ENCODE data around the gene FGD5.

GRCh38 chr3:14820156-14820555 lies 1.4 kb downstream of the FGD5 start:
- TF ChIP-seq, protein P1, sequence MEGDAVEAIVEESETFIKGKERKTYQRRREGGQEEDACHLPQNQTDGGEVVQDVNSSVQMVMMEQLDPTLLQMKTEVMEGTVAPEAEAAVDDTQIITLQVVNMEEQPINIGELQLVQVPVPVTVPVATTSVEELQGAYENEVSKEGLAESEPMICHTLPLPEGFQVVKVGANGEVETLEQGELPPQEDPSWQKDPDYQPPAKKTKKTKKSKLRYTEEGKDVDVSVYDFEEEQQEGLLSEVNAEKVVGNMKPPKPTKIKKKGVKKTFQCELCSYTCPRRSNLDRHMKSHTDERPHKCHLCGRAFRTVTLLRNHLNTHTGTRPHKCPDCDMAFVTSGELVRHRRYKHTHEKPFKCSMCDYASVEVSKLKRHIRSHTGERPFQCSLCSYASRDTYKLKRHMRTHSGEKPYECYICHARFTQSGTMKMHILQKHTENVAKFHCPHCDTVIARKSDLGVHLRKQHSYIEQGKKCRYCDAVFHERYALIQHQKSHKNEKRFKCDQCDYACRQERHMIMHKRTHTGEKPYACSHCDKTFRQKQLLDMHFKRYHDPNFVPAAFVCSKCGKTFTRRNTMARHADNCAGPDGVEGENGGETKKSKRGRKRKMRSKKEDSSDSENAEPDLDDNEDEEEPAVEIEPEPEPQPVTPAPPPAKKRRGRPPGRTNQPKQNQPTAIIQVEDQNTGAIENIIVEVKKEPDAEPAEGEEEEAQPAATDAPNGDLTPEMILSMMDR (conservative IDR thresholded peaks at IDR 0.05; ENCODE audit: low read depth in 2 of 2): no peak
- TF ChIP-seq EZH2phosphoT487 (IDR thresholded peaks at IDR 0.05; ENCODE audit: unreplicated experiment) (no peak), POLR2AphosphoS5 (IDR thresholded peaks at IDR 0.05; ENCODE audit: low read depth) (no peak), EZH2 (IDR thresholded peaks at IDR 0.05; ENCODE audit: low read depth, unreplicated experiment) (no peak), REST (IDR thresholded peaks at IDR 0.05; ENCODE audit: unreplicated experiment) (no peak)
